COLO668 (cell line): ENCODE data around the gene E2F2.
A peak's percentile ranks its signal among the peaks of the same experiment; 100 is the strongest.

Experiments used
- DNase-seq: peaks from one replicate; lab custom pipeline; 2025; ENCODE audit not compliant: unreplicated experiment; lab: John Stamatoyannopoulos, UW

E2F2 gene, protein sequence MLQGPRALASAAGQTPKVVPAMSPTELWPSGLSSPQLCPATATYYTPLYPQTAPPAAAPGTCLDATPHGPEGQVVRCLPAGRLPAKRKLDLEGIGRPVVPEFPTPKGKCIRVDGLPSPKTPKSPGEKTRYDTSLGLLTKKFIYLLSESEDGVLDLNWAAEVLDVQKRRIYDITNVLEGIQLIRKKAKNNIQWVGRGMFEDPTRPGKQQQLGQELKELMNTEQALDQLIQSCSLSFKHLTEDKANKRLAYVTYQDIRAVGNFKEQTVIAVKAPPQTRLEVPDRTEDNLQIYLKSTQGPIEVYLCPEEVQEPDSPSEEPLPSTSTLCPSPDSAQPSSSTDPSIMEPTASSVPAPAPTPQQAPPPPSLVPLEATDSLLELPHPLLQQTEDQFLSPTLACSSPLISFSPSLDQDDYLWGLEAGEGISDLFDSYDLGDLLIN

GRCh38 chr1:23530747-23531561 is at the start of gene E2F2:
Gene E2F2 (minus strand): TSS chr1:23531233. CDS start chr1:23530793, 440 bp downstream.
- peak; percentile 97 for DNase-seq

- DNase-seq: no peak
Observed at GRCh38 chr1:23578997-23579363, 47.9 kb upstream of the E2F2 start.

DNA sequence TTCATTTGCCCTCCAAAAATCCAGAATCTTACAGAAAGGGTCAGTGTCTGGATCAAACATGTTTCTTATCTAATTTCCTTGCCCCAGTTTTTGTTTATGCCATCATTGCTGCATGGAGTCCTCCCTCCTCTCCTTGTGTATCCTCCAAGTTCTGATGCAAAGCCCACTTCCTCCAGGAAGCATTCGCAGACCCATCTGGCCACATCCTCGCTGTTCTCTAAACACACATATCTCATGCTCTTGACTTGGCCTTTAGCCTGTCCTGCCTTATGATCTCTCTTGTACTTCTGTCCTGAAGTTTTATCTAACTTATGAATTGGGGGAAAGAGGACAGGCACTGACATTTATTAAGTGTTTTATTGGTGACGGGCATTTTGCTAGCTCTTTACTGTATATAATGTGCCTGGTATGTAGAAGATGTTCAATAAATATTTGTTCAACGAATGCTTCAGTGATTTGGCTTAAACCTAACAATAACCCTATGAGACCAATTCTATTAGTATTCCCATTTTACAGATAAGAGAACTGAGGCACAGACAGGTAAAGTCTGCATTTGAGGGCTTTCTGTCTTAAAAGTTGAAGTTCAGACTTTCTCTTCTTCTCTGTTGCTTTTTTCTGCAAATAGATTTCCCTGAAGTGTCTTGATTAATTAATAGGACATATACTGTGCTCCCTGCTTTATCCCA is 47.4 kb upstream of the E2F2 start:
- no peak for DNase-seq

DNA sequence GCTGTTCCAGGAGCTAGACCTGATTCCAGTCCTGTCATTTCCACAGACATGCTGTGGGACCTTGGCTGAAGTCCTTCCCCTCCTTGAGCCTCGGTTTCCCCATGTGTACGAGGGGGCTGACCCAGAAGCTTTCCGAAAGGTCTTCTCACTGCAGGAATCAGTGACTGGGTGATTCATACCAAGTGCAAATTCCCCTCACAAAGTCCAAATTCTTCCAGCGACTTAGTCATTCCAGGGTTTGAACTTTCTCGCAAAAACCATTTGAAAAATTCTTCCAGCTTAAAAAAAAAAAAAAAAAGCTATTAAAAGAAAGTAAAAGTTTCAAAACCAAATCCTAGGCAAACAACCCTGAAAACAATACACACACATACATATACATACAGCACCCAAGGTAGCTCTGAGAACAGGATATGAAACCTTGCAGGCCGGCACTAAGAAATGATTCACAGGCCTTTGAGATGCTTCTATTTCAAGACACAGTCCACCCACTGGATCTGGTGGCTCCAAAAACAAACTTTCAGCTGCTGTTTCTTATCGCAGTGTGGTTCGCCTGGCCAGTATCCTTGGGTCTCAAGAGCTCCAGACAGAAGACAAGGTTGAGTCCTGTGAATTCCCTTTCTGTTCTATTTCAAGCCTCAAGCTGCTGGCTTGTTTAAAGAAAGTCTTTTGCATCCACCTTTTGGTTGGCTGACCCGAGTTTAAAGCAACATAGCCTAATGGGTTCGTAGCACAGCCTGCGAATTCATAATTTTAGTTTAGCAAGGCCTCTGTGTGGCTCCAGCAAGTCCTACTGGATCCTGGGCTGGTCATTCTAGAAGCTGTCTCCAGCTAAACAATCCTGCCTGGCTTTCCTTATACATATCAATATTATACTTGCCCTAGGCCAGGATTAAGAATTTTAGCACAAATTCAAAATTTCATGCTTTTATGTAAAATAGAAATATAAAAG is 46.3 kb upstream of the E2F2 start:
- no peak for DNase-seq

GRCh38 chr1:23576338-23577055 is 45.5 kb upstream of the E2F2 start:
- DNase-seq: no peak

DNA sequence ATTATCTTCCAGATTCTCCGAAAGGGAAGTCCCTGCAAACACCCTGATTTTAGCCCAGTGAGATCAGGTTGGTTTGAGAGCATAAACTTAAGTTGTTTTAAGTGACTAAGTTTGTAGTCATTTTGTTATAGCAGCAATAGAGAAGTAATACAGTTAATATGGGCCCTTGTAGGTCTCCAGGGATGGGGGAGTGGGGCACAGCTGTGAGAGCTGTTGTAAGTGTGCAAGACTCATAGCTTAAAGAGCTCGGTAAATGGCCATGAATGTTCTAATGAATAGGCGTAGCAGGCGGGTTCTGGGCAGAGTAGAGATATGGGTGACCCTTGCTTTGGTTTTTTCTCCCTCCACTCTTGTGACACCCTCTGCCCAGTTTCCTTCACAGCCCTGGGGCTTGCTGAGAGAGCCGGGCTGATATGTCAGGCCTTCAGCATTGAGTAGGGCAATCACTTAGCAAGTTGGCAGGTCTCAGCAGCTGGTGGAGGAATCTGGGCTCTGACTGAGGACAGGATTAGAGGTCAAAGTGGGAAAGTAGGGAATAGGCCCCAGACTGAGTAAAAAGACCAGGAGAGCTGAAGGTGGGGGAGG is 44.3 kb upstream of the E2F2 start:
- DNase-seq: no peak

- DNase-seq: no peak
Observed at GRCh38 chr1:23574265-23574754, 43.3 kb upstream of the E2F2 start.

- no peak for DNase-seq
Observed at GRCh38 chr1:23573574-23574182, 42.6 kb upstream of the E2F2 start.

DNA sequence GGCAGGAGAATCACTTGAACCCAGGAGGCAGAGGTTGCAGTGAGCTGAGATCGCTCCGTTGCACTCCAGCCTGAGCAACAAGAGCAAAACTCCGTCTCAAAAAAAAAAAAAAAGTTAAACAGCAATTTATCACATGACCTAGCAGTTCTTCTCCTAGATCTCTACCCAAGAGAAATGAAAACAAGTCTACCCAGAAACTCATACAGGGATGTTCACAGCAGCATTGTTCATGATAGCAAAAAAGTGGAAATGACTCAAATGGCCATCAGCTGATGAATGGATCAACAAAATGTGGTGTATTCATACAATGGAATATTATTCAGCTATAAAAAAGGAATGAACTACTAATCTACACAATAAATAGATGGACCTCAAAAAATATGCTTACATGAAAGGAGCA is 40.4 kb upstream of the E2F2 start:
- no peak for DNase-seq

DNA sequence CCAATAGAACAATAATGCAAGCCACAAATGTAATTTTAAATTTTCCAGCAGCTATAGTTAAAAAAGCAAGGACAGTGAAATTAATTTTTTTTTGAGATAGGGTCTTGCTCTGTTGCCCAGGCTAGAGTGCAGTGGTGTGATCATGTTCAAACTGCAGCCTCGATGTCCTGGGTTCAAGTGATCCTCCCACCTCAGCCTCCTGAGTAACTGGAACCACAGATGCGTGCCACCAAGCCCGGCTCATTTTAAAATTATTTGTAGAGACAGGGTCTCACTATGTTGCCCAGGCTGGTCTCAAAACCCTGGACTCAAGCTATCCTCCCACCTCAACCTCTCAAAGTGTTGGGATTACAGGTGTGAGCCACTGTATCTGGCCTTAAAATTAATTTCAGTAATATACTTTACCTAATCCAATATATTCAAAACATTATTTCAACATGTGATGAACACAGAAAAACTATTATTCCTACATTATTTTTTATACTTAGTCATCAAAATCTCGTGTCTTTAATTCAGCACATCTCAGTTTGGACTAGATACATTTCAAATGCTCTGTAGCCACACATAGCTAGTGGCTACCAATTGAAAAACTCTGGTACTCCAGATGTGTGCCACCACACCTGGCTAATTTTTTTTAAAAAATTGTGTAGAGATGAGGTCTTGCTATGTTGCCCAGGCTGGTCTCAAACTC is 39.1 kb upstream of the E2F2 start:
- no peak for DNase-seq

- no peak for DNase-seq
Observed at GRCh38 chr1:23568608-23569383, 37.8 kb upstream of the E2F2 start.

- no peak for DNase-seq
Observed at GRCh38 chr1:23567996-23568607, 37.1 kb upstream of the E2F2 start.

- no peak for DNase-seq
Observed at GRCh38 chr1:23567629-23567995, 36.6 kb upstream of the E2F2 start.

GRCh38 chr1:23566304-23566703 is 35.3 kb upstream of the E2F2 start:
- no peak for DNase-seq

GRCh38 chr1:23565776-23566175 is 34.7 kb upstream of the E2F2 start:
- DNase-seq: no peak

- DNase-seq: no peak
Observed at GRCh38 chr1:23564529-23565122, 33.6 kb upstream of the E2F2 start.
